Stimulated activated CD8-positive, alpha-beta memory T cell treated with anti-CD3 and anti-CD28 coated beads, Interleukin-15, amount 100 ng/mL, for 24 hours (primary cell): ENCODE measurements around the gene METTL27.
"Not testable (repeated sequence)": the region's sequence is repeated elsewhere in the genome, so short reads cannot be mapped to it uniquely, and the experiment has no call there.

Experiments
- DNase-seq: peaks from one replicate; pipeline ENCODE4 v3.0.0-alpha.2; 2020; ENCODE audit warnings: low read depth

METTL27 gene

GRCh38 chr7:73839290-73839689 is 3.0 kb downstream of the METTL27 start:
- no peak for DNase-seq

- DNase-seq = no peak
These were observed 3.7 kb downstream of the METTL27 start for GRCh38 chr7:73838642-73839041.

DNA sequence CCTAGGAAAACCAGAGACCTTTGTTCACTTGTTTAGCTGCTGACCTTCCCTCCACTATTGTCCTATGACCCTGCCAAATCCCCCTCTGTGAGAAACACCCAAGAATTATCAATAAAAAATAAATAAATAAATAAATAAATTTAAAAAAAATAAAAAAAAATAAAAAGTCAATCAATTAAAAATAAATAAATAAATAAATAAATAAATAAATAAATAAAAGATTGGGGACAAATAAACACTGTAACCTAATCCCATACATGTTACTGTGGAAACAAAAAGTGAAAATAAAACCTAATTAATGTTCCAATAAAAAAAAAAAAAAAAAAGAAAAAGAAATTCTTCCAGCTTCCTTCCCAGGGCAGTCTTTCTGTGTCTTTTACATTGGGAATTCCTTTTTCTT is 5.1 kb downstream of the METTL27 start:
- DNase-seq = not testable (repeated sequence)

- DNase-seq = no peak
These were observed 7.6 kb downstream of the METTL27 start for GRCh38 chr7:73834626-73835191.

DNA sequence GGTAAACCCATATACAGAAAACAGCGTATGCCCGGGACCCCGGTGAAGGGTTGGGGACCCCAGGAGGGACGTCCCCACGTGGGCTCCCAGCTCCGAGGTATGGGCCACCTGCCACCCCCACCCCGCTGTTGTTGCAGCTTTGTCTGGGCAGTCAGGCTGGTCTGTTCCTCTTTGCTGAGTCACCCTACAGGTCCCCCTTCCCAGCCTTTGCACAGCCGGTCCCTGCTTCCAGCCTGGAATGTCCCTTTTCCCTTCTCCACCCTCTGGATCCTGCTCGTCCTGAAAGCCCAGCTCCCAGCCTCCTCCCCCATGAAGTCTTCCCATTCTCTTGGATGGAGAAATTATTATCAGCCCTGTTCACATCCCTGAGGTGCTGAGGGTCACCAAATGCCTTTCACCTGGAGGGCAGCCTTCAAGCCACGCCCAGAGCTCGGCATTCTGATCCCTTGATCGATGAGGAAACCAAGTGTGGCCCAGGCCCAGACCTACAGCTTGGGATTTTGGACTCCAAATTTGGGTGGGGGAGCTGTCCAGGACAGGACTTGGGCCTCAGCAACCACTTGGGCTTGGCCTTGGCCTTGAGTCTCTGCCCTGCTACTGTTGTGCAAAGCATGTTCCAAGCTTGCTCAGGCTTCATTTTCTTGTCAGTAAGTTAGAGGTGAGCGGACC is 8.9 kb downstream of the METTL27 start:
- DNase-seq = no peak

DNA sequence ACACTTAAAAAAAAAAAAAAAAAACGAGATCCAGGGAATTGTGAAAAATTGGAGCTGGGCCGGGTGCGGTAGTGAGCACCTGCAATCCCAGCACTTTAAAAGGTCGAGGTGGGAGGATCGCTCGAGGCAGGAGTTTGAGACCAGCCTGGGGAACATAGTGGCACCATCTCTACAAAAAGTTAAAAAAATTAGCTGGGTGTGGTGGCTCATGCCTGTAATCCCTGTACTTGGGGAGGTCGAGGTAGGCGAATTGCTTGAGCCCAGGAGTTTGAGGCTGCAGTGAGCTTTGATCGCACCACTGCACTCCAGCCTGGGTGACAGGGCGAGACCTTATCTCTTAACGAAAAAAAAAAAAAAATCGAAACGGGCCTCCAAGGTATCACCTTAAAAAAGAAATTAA is 9.5 kb downstream of the METTL27 start:
- DNase-seq = no peak

- DNase-seq = no peak
These were observed 10.3 kb downstream of the METTL27 start for GRCh38 chr7:73831834-73832651.

DNA sequence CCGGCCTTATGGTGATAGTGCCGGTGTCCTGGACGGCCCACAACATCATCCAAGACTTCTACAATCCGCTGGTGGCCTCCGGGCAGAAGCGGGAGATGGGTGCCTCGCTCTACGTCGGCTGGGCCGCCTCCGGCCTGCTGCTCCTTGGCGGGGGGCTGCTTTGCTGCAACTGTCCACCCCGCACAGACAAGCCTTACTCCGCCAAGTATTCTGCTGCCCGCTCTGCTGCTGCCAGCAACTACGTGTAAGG is 10.8 kb downstream of the METTL27 start:
- DNase-seq = no peak

- DNase-seq = no peak
These were observed 11.4 kb downstream of the METTL27 start, which contains the start of gene CLDN4 for GRCh38 chr7:73830681-73831583. Gene CLDN4 (plus strand): TSS chr7:73830996. CDS start chr7:73831202, 206 bp downstream.

- DNase-seq = no peak
These were observed 12.2 kb downstream of the METTL27 start for GRCh38 chr7:73829921-73830680.

GRCh38 chr7:73829505-73829904 is 12.8 kb downstream of the METTL27 start:
- no peak for DNase-seq

GRCh38 chr7:73828972-73829371 is 13.3 kb downstream of the METTL27 start:
- DNase-seq = no peak

- DNase-seq = no peak
These were observed 14.1 kb downstream of the METTL27 start for GRCh38 chr7:73828107-73828803.

DNA sequence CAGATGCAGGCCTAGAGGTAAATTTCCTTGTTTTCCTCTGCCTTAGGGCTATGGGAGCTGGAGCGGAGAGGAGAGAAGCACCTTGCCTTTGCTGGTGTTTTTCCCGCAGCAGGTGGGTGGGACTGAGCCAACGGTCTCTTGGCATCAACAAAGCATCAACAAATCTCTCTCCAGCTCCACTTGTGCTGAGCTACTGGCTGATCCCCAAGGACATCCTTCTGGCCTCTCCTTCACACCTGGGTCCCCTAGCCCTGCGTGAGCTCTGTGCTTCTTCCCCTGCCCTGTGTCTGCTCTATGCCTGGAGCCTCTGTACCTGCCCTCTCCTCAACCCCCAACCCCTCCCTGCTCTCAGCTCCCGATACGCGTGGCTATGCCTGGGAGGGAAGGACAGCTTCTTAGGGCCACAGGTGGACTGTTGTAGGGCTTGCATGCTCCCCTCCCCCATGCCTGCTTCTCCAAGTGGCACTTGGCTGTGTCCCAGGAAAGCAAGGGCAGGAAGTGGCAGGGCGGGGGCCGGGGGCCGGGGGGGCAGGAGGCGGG is 14.7 kb downstream of the METTL27 start:
- DNase-seq = no peak

DNA sequence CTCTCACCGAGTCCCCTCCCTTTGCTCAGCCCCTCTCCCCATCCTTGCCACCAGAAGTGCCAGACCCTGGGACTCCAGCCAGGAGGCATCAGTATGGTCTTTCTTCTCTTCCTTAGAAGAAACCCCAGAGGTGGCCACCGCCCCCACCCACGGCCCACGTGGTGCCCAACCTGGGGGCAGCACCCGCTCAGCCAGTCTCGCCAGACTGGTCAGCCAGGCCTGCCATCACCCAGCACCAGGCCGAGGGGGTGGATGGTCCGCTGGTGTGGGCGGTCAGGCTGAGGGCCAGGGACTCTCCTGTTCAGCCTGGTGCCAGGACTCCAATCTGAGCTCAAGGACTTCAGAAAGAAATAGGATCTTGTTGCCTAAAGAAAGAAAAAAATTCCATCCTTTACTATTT is 17.3 kb downstream of the METTL27 start:
- no peak for DNase-seq

DNA sequence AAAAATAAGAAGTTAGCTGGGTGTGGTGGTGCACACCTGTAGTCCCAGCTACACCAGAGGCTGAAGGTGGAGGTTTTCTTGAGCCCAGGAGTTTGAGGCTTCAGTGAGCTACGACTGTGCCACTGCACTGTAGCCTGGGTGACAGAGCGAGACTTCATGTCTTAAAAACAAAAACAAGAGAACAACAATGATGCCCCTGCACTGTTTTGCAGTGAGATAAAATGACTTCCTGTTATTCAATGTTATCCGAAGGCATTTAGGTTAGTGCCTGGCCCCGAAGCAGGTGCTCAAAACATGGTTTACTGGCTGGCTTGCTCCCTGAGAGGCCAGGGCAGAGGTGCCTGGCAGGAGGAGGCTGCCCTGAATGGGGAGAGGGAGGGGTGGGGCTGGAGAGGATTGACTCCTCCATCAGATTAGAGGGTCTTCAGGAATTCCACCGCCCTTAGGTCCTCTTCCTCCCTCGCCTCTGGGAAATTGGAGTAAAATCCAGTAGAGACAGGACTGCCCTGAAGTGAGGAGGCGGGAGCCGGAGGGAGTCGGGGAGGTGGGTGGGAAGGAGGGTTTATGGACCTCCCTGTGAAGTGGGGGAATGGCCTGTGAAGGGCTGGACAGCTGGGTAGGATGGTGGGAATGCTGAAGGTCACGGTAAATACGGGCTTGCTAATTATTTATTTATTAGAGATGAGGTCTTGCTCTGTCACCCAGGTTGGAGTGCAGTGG is 18.3 kb downstream of the METTL27 start:
- no peak for DNase-seq

GRCh38 chr7:73823257-73823656 is 19.1 kb downstream of the METTL27 start:
- no peak for DNase-seq

DNA sequence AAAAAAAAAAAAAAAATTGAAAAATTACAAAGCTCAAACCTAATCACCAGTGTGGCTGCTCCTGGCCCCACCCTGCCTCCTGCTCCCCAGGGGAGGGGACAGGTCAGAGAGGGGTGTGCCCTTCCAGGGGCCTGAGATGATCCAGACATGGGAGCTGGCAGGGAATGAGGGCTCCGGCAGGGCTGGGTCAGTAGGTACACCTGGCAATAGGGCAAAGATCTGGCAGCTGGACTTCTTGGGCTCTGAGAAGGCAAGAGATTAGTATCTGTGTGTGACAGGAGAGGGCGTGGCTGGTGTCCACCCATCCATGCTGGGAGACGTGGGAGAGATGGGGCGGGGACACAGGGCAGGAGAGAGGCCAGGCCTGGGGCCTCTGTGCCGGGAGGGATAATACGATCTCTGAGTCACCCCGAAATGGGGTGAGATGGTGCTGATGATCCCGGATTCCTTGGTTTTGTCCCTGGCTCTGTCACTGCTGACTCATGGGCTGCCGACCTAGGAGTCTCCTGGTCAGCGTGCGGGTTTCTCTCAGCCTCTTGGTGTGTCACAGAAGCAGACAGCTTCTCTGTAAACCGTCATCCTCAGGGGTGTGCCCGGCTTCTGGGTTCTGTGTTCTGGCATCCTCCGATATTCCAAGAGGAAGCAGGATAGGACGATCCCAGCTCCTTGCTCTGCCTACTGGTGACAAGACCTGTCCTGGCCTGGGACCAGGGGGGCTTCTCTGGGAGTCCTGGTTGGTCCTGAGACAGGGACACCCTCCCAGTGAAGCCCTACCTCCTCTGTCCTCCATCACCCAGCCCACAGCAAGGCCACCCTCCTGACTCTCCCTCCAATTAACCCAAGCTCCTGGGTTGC is 19.8 kb downstream of the METTL27 start:
- DNase-seq = no peak
